Measurements from ENCODE around the gene P2RX1. TPM values are rescaled to one million over a fixed set of nuclear protein-coding genes. Genes with fewer than 3 reads are reported as not detected.

Gene P2RX1
- total RNA-seq, 1 donor from 2014 or later: 0.19 TPM

DNA sequence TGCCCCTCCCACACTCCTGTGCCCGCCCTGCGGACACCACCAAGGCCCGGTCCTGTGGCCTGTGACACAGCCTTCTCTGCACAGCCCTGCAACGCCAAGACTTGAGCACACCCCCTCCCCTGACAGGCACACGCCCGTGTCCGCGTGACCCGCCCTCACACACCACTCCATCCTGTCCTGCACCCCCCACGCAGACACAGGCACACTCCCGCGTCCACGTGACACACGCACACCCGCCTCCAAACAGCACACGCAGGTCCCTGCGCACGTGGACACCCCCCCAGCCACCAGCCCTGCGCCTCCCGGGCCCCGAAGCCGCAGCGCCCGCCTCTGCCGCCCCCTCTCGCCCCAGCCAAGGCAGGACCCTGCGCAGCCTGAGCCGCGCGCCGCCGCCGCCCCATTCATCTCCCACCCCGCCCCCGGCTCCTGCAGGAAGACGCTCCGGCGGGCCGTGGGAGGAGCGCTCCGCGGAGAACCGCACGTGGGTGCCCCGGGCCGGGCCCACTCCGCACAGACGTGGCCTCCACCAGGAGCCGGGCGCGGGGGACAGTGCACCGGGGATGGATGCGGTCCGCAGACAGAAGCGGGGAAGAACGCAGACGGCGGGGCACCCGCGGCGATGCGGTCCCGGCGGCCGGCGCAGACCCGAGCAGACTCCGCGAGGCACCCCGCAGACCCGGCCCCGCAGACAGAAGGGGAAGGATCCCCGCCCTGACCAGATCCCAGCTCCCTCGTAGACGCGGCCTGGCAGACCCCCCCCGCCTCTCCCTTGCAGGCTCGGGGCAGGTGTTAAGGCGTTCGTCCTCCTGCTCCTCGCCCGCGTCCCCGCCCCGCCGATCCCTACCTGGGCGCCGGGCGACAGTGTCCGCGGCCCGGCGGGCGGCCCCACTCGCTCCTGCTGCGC lies 23.9 kb downstream of the P2RX1 start:
- peaks cover 33% of the 10 kb centered on the region for H3K27me3 Mint-ChIP-seq
- no peaks in the 10 kb centered on the region for H3K9me3 Mint-ChIP-seq (ENCODE audit: low read depth)
- peak overlapping the region; percentile 61 for H3K4me3 Mint-ChIP-seq (ENCODE audit: low read depth)
- peaks cover 7% of the 10 kb centered on the region for H3K4me1 Mint-ChIP-seq (ENCODE audit: low read depth)
- DNase-seq (ENCODE audit: low spot score, unreplicated experiment): peak; percentile 30
- no peaks in the 10 kb centered on the region for H3K36me3 Mint-ChIP-seq (ENCODE audit: insufficient read depth)
- peak overlapping the region; percentile 29 for H3K27ac Mint-ChIP-seq
- peak; percentile 19 for TF ChIP-seq CTCF (IDR thresholded peaks at IDR 0.05; ENCODE audit: unreplicated experiment)

GRCh38 chr17:3891626-3892094 lies 24.6 kb downstream of the P2RX1 start:
- H3K4me3 Mint-ChIP-seq (ENCODE audit: low read depth): peak overlapping the region; percentile 61
- peaks cover 7% of the 10 kb centered on the region for H3K4me1 Mint-ChIP-seq (ENCODE audit: low read depth)
- no peak for DNase-seq (ENCODE audit: low spot score, unreplicated experiment)
- no peak overlapping the region for H3K27ac Mint-ChIP-seq
- no peaks in the 10 kb centered on the region for H3K9me3 Mint-ChIP-seq (ENCODE audit: low read depth)
- no peaks in the 10 kb centered on the region for H3K36me3 Mint-ChIP-seq (ENCODE audit: insufficient read depth)
- no peak for TF ChIP-seq CTCF (IDR thresholded peaks at IDR 0.05; ENCODE audit: unreplicated experiment)
- H3K27me3 Mint-ChIP-seq: peaks cover 37% of the 10 kb centered on the region

DNA sequence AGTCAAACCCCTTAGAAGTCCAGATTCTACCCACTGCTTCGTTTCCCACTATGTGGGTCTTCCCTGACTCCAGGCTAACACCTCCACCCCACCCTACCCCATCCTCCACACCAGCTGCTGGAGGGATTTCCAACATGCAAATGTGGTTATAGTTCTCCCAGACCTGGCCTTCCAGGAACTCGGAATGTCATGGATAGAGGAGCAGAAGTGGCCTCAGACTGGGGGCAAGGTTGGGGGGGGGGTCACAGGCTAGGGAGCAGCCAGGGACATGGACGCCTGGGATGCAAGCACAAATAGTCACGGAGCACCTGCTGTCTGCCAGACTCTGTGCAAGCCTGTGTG lies 25.4 kb downstream of the P2RX1 start:
- Mint-ChIP-seq H3K27me3 (peaks cover 35% of the 10 kb centered on the region), H3K4me3 (ENCODE audit: low read depth) (peak overlapping the region; percentile 61), H3K27ac (no peak overlapping the region), H3K9me3 (ENCODE audit: low read depth) (no peaks in the 10 kb centered on the region), H3K36me3 (ENCODE audit: insufficient read depth) (no peaks in the 10 kb centered on the region), H3K4me1 (ENCODE audit: low read depth) (peaks cover 7% of the 10 kb centered on the region)
- no peak for TF ChIP-seq CTCF (IDR thresholded peaks at IDR 0.05; ENCODE audit: unreplicated experiment)
- no peak for DNase-seq (ENCODE audit: low spot score, unreplicated experiment)

- H3K4me3 Mint-ChIP-seq (ENCODE audit: low read depth): peak overlapping the region; percentile 8
- no peaks in the 10 kb centered on the region for H3K36me3 Mint-ChIP-seq (ENCODE audit: insufficient read depth)
- TF ChIP-seq CTCF (IDR thresholded peaks at IDR 0.05; ENCODE audit: unreplicated experiment): no peak
- no peak for DNase-seq (ENCODE audit: low spot score, unreplicated experiment)
- no peak overlapping the region for H3K27ac Mint-ChIP-seq
- H3K9me3 Mint-ChIP-seq (ENCODE audit: low read depth): no peaks in the 10 kb centered on the region
- H3K27me3 Mint-ChIP-seq: peaks cover 35% of the 10 kb centered on the region
- peaks cover 7% of the 10 kb centered on the region for H3K4me1 Mint-ChIP-seq (ENCODE audit: low read depth)
Measured at GRCh38 chr17:3890082-3890877, 26.0 kb downstream of the P2RX1 start.

DNA sequence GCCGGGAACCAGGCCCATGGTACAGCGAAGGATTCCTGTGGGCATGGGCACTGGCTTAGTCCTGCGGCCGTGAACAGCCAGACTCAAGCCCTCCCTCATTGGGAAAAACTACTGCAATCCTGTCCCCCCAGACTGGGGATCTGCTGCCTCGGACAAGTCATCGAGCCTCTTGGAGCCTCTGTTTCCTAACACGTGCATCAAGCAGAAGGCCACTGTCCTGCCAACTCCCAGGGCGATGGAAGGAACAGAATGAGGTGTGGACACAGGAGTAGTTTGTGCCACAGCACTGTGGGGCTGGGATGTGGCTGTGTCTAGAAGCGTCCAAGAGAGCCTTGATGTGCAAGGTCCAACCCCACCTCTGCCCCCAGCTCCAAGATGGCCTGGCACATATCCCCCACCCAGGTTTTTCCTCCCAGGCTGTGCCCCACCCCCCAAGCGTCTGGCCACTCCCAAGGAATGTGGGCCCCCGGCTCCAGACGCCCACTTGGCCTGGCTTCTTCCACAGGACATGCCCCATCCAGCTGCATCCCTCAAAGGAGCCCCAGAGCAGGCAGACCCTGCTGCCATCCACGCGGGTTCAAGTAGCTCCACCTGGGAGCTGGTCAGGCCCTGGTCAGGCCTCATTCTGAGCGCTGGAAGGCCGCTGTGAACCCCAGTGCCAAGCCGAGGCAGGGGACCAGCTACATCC lies 26.8 kb downstream of the P2RX1 start:
- peaks cover 32% of the 10 kb centered on the region for H3K27me3 Mint-ChIP-seq
- H3K9me3 Mint-ChIP-seq (ENCODE audit: low read depth): no peaks in the 10 kb centered on the region
- no peak for DNase-seq (ENCODE audit: low spot score, unreplicated experiment)
- no peak overlapping the region for H3K4me3 Mint-ChIP-seq (ENCODE audit: low read depth)
- H3K4me1 Mint-ChIP-seq (ENCODE audit: low read depth): peaks cover 7% of the 10 kb centered on the region
- H3K36me3 Mint-ChIP-seq (ENCODE audit: insufficient read depth): no peaks in the 10 kb centered on the region
- H3K27ac Mint-ChIP-seq: peak overlapping the region; percentile 41
- TF ChIP-seq CTCF (IDR thresholded peaks at IDR 0.05; ENCODE audit: unreplicated experiment): no peak

Measured in progenitor cell of endocrine pancreas (in vitro differentiated cells).